ENCODE measurements around the gene EFCAB11. TPM values are rescaled to one million over a fixed set of nuclear protein-coding genes. Genes with fewer than 3 reads are reported as not detected.

Gene EFCAB11
- total RNA-seq, 4 donors from 2014 or later, result 3.3 to 15.6 (median 6.9) TPM

GRCh38 chr14:89775946-89776345 is 178.6 kb downstream of the EFCAB11 start:
- TF ChIP-seq, protein P1, sequence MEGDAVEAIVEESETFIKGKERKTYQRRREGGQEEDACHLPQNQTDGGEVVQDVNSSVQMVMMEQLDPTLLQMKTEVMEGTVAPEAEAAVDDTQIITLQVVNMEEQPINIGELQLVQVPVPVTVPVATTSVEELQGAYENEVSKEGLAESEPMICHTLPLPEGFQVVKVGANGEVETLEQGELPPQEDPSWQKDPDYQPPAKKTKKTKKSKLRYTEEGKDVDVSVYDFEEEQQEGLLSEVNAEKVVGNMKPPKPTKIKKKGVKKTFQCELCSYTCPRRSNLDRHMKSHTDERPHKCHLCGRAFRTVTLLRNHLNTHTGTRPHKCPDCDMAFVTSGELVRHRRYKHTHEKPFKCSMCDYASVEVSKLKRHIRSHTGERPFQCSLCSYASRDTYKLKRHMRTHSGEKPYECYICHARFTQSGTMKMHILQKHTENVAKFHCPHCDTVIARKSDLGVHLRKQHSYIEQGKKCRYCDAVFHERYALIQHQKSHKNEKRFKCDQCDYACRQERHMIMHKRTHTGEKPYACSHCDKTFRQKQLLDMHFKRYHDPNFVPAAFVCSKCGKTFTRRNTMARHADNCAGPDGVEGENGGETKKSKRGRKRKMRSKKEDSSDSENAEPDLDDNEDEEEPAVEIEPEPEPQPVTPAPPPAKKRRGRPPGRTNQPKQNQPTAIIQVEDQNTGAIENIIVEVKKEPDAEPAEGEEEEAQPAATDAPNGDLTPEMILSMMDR (IDR thresholded peaks at IDR 0.05), result no peak
- TF ChIP-seq POLR2A (IDR thresholded peaks at IDR 0.05), result no peak
- Histone ChIP-seq H3K27me3 (no peaks in the 10 kb centered on the region), H3K4me1 (peaks cover 0 to 15% (median 0%) of the 10 kb centered on the region in 4 donors), H3K4me3 (no peak overlapping the region), H3K27ac (no peak overlapping the region), H3K36me3 (no peaks in the 10 kb centered on the region), H3K9me3 (no peaks in the 10 kb centered on the region)
- DNase-seq, result no peak

DNA sequence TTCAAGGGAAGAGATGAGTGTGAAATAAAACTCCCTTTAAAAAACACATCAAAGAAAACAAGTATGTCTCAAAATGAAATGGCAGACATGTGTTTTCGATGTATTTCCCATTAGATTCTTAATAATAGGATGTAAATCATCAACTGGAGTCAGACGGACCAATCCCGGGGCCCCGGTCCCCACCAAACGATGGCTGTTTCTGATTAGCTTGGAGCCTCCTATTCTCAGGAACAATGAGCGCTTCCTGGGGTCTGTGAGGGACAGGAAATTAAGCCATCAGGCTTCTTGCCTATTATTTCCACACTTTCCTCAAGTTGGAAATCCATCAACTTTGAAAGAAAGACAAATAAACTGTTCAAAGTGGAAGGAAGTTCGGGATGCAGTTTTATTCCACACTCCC is 179.4 kb downstream of the EFCAB11 start:
- H3K27me3 ChIP-seq, result no peaks in the 10 kb centered on the region
- H3K4me3 ChIP-seq, result no peak overlapping the region
- no peaks in the 10 kb centered on the region for H3K9me3 ChIP-seq
- peaks cover 0 to 15% (median 0%) of the 10 kb centered on the region in 4 donors for H3K4me1 ChIP-seq
- TF ChIP-seq, protein P1 (IDR thresholded peaks at IDR 0.05), result no peak
- no peak for DNase-seq
- H3K36me3 ChIP-seq, result no peaks in the 10 kb centered on the region
- no peak overlapping the region for H3K27ac ChIP-seq

- no peak for TF ChIP-seq POLR2A (IDR thresholded peaks at IDR 0.05)
- TF ChIP-seq, protein P1 (IDR thresholded peaks at IDR 0.05), result peak in 2 of 6 experiments; percentile 1 to 8
- peak overlapping the region in 1 of 4 donors; percentile 30 for H3K4me3 ChIP-seq
- peaks cover 0 to 15% (median 0%) of the 10 kb centered on the region in 4 donors for H3K4me1 ChIP-seq
- H3K36me3 ChIP-seq, result no peaks in the 10 kb centered on the region
- peak overlapping the region in 1 of 4 donors; percentile 57 for H3K27ac ChIP-seq
- DNase-seq, result peak; percentile 60 to 86 (median 84)
- H3K9me3 ChIP-seq, result no peaks in the 10 kb centered on the region
- H3K27me3 ChIP-seq, result no peaks in the 10 kb centered on the region
These were observed 180.8 kb downstream of the EFCAB11 start for GRCh38 chr14:89773644-89774316.

GRCh38 chr14:89773151-89773550 is 181.4 kb downstream of the EFCAB11 start:
- no peaks in the 10 kb centered on the region for H3K36me3 ChIP-seq
- no peak for TF ChIP-seq POLR2A (IDR thresholded peaks at IDR 0.05)
- TF ChIP-seq, protein P1 (IDR thresholded peaks at IDR 0.05), result no peak
- no peaks in the 10 kb centered on the region for H3K27me3 ChIP-seq
- no peaks in the 10 kb centered on the region for H3K9me3 ChIP-seq
- no peak overlapping the region for H3K4me3 ChIP-seq
- peaks cover 0 to 15% (median 0%) of the 10 kb centered on the region in 4 donors for H3K4me1 ChIP-seq
- H3K27ac ChIP-seq, result peak overlapping the region in 1 of 4 donors; percentile 57
- peak in 1 of 3 donors; percentile 22 for DNase-seq

- H3K4me1 ChIP-seq, result peaks cover 0 to 15% (median 0%) of the 10 kb centered on the region in 4 donors
- TF ChIP-seq POLR2A (IDR thresholded peaks at IDR 0.05), result no peak
- TF ChIP-seq, protein P1 (IDR thresholded peaks at IDR 0.05), result no peak
- DNase-seq, result no peak
- H3K27ac ChIP-seq, result no peak overlapping the region
- H3K27me3 ChIP-seq, result no peaks in the 10 kb centered on the region
- no peaks in the 10 kb centered on the region for H3K9me3 ChIP-seq
- H3K36me3 ChIP-seq, result no peaks in the 10 kb centered on the region
- no peak overlapping the region for H3K4me3 ChIP-seq
These were observed 183.3 kb downstream of the EFCAB11 start for GRCh38 chr14:89771251-89771650.
